Fibroblast of peridontal ligament (primary cell): Measurements from ENCODE around the gene SZT2.
"Not testable (repeated sequence)": the region's sequence is repeated elsewhere in the genome, so short reads cannot be mapped to it uniquely, and the experiment has no call there.

Source experiments
- DNase-seq: peaks from one replicate; pipeline ENCODE4 v3.0.0-alpha.2; 2010; ENCODE audit errors: extremely low read depth

SZT2 gene

GRCh38 chr1:43491061-43491460, 101.4 kb downstream of the SZT2 start:
- DNase-seq, result no peak

GRCh38 chr1:43492826-43493225, 103.1 kb downstream of the SZT2 start:
- DNase-seq, result peak; percentile 47

GRCh38 chr1:43493661-43494450, 104.2 kb downstream of the SZT2 start:
- peak; percentile 19 for DNase-seq

GRCh38 chr1:43495204-43495603, 105.5 kb downstream of the SZT2 start:
- DNase-seq, result no peak

- no peak for DNase-seq
Measured at GRCh38 chr1:43499898-43500297, 110.2 kb downstream of the SZT2 start.

- not testable (repeated sequence) for DNase-seq
Measured at GRCh38 chr1:43501806-43502205, 112.1 kb downstream of the SZT2 start.

GRCh38 chr1:43503534-43503933, 113.8 kb downstream of the SZT2 start:
- DNase-seq, result no peak
